ENCODE data around the gene HOXB2.

Gene HOXB2

GRCh38 chr17:48526608-48527546, 18.0 kb downstream of the HOXB2 start:
- H3K27me3 ChIP-seq (replicated peaks; ENCODE audit: control insufficient read depth, insufficient read depth, low read length), result no peaks in the 10 kb centered on the region; the same call in 1 of the 2 replicates
- H3K36me3 ChIP-seq (ENCODE audit: control insufficient read depth, insufficient read depth, low read length), result no peaks in the 10 kb centered on the region
- H3K4me3 ChIP-seq (replicated peaks; ENCODE audit: low read depth, low read length), result no peak overlapping the region
- no peak for DNase-seq (ENCODE audit: extremely low read depth, insufficient read length)
- no peak for TF ChIP-seq CTCF (IDR thresholded peaks at IDR 0.05; ENCODE audit: insufficient read depth, low read length, poor library complexity, severe bottlenecking)

DNA sequence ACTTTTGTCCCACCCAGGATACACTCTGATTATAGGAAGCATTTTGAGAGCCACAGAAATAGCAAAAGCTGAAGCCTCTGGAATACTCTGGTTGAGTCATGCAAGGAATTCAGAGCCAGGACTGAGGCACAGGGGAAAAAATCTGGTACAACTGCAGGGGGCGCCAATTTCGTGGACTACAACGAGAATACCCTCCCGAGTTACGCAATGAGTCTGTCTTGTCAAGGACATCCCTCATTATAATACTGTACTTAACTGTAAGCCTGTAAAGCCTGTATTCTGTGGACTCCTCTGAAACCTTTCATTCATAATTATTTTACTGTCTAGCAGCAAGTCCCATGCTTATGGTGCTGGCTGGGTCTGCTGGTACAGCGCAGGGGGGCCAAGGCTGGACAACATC, 21.9 kb downstream of the HOXB2 start:
- Histone ChIP-seq H3K36me3 (ENCODE audit: control insufficient read depth, insufficient read depth, low read length) (no peaks in the 10 kb centered on the region), H3K27me3 (replicated peaks; ENCODE audit: control insufficient read depth, insufficient read depth, low read length) (no peaks in the 10 kb centered on the region; the same call in 1 of the 2 replicates), H3K4me3 (replicated peaks; ENCODE audit: low read depth, low read length) (no peak overlapping the region)
- no peak for DNase-seq (ENCODE audit: extremely low read depth, insufficient read length)
- TF ChIP-seq CTCF (IDR thresholded peaks at IDR 0.05; ENCODE audit: insufficient read depth, low read length, poor library complexity, severe bottlenecking), result no peak

- DNase-seq (ENCODE audit: extremely low read depth, insufficient read length), result no peak
- no peak for TF ChIP-seq CTCF (IDR thresholded peaks at IDR 0.05; ENCODE audit: insufficient read depth, low read length, poor library complexity, severe bottlenecking)
- Histone ChIP-seq H3K4me3 (replicated peaks; ENCODE audit: low read depth, low read length) (no peak overlapping the region), H3K27me3 (replicated peaks; ENCODE audit: control insufficient read depth, insufficient read depth, low read length) (no peaks in the 10 kb centered on the region; the same call in 1 of the 2 replicates), H3K36me3 (ENCODE audit: control insufficient read depth, insufficient read depth, low read length) (no peaks in the 10 kb centered on the region)
These were observed 22.8 kb downstream of the HOXB2 start for GRCh38 chr17:48522031-48522653.

GRCh38 chr17:48520631-48521079, 24.3 kb downstream of the HOXB2 start:
- no peak for TF ChIP-seq CTCF (IDR thresholded peaks at IDR 0.05; ENCODE audit: insufficient read depth, low read length, poor library complexity, severe bottlenecking)
- Histone ChIP-seq H3K36me3 (ENCODE audit: control insufficient read depth, insufficient read depth, low read length) (no peaks in the 10 kb centered on the region), H3K4me3 (replicated peaks; ENCODE audit: low read depth, low read length) (no peak overlapping the region), H3K27me3 (replicated peaks; ENCODE audit: control insufficient read depth, insufficient read depth, low read length) (no peaks in the 10 kb centered on the region)
- DNase-seq (ENCODE audit: extremely low read depth, insufficient read length), result no peak

DNA sequence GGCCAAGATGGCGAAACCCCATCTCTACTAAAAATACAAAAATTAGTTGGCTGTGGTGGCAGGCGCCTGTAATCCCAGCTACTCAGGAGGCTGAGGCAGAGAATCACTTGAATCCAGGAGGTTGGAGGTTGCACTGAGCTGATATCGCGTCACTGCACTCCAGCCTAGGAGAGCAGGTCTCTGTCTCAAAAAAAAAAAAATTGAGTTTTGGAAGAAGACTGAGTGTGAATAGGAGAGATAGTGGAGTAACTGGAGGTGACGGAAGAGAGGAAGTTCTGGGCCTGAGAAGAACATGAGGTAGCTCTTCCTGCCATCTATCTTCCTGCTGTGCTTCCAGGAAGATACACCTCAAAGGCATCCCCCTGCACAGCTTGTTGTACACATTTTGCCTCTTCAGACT, 25.5 kb downstream of the HOXB2 start:
- H3K27me3 ChIP-seq (replicated peaks; ENCODE audit: control insufficient read depth, insufficient read depth, low read length), result no peaks in the 10 kb centered on the region
- TF ChIP-seq CTCF (IDR thresholded peaks at IDR 0.05; ENCODE audit: insufficient read depth, low read length, poor library complexity, severe bottlenecking), result no peak
- no peaks in the 10 kb centered on the region for H3K36me3 ChIP-seq (ENCODE audit: control insufficient read depth, insufficient read depth, low read length)
- no peak overlapping the region for H3K4me3 ChIP-seq (replicated peaks; ENCODE audit: low read depth, low read length)
- DNase-seq (ENCODE audit: extremely low read depth, insufficient read length), result no peak

Measured in GM06990 (cell line).